HG03097 (cell line): ENCODE data around the gene HCN1.
"Not testable (repeated sequence)": the region's sequence is repeated elsewhere in the genome, so short reads cannot be mapped to it uniquely, and the experiment has no call there.

Experiments used
- ATAC-seq: cut with Tn5 transposase; IDR thresholded peaks from one replicate; pipeline ENCODE4 v1.9.1; 2021; ENCODE audit not compliant: unreplicated experiment, low FRiP score

Gene HCN1

GRCh38 chr5:45440466-45440865 lies 255.7 kb downstream of the HCN1 start:
- ATAC-seq = no peak

- ATAC-seq = no peak
Observed at GRCh38 chr5:45437752-45438151, 258.4 kb downstream of the HCN1 start.

GRCh38 chr5:45417285-45417998 lies 278.7 kb downstream of the HCN1 start:
- no peak for ATAC-seq

- no peak for ATAC-seq
Observed at GRCh38 chr5:45414620-45415573, 281.3 kb downstream of the HCN1 start.

- ATAC-seq = no peak
Observed at GRCh38 chr5:45411971-45412612, 284.1 kb downstream of the HCN1 start.

GRCh38 chr5:45410304-45410995 lies 285.7 kb downstream of the HCN1 start:
- ATAC-seq = no peak

GRCh38 chr5:45408067-45408466 lies 288.1 kb downstream of the HCN1 start:
- ATAC-seq = no peak

GRCh38 chr5:45402804-45403455 lies 293.2 kb downstream of the HCN1 start:
- ATAC-seq = no peak

GRCh38 chr5:45399041-45399440 lies 297.1 kb downstream of the HCN1 start:
- no peak for ATAC-seq

- ATAC-seq = no peak
Observed at GRCh38 chr5:45385321-45386058, 310.7 kb downstream of the HCN1 start.

- ATAC-seq = no peak
Observed at GRCh38 chr5:45383985-45384384, 312.2 kb downstream of the HCN1 start.

GRCh38 chr5:45382583-45382982 lies 313.6 kb downstream of the HCN1 start:
- ATAC-seq = no peak

- no peak for ATAC-seq
Observed at GRCh38 chr5:45376417-45376816, 319.8 kb downstream of the HCN1 start.

- ATAC-seq = no peak
Observed at GRCh38 chr5:45372629-45373028, 323.6 kb downstream of the HCN1 start.

GRCh38 chr5:45371423-45371822 lies 324.8 kb downstream of the HCN1 start:
- ATAC-seq = not testable (repeated sequence)

- no peak for ATAC-seq
Observed at GRCh38 chr5:45355189-45355992, 340.8 kb downstream of the HCN1 start.

GRCh38 chr5:45336464-45336863 lies 359.7 kb downstream of the HCN1 start:
- ATAC-seq = no peak

GRCh38 chr5:45335978-45336377 lies 360.2 kb downstream of the HCN1 start:
- ATAC-seq = no peak

GRCh38 chr5:45335346-45335745 lies 360.8 kb downstream of the HCN1 start:
- no peak for ATAC-seq
